Astrocyte of the cerebellum (primary cell): ENCODE measurements around the gene RHBDL2.
"Not testable (repeated sequence)": the region's sequence is repeated elsewhere in the genome, so short reads cannot be mapped to it uniquely, and the experiment has no call there.

Source experiments
- DNase-seq: peaks from one replicate; pipeline ENCODE4 v3.0.0-alpha.2; 2011; ENCODE audit warnings: low read depth
- H3K4me3 ChIP-seq: 2 replicates; pipeline ENCODE4 v1.5.1; 2011; ENCODE audit warnings: mild to moderate bottlenecking, low read depth, low read length, moderate library complexity
- CTCF ChIP-seq: IDR thresholded peaks from 2 replicates; pipeline ENCODE4 v1.5.1; 2012; ENCODE audit warnings: low read length, low read depth, moderate library complexity, mild to moderate bottlenecking; ENCODE audit errors: missing control alignments
- in situ Hi-C: cut with HindIII; loops from 2 replicates; pipeline ENCODE4 v1.10.0; 2017; ENCODE audit warnings: low sequenced_read_pairs

The RHBDL2 gene

GRCh38 chr1:38839363-38839762 is 102.3 kb downstream of the RHBDL2 start:
- TF ChIP-seq CTCF = no peak
- DNase-seq = no peak
- H3K4me3 ChIP-seq = no peak overlapping the region
- in situ Hi-C loops = no loop called here

- in situ Hi-C loops, H3K4me3 ChIP-seq, DNase-seq: not testable (repeated sequence)
Measured at GRCh38 chr1:38836316-38836715, 105.3 kb downstream of the RHBDL2 start.
